Kidney (tissue), 14 donors: ENCODE measurements around the gene ACVR2A. TPM values are rescaled to one million over a fixed set of nuclear protein-coding genes. Genes with fewer than 3 reads are reported as not detected.

ENCODE experiments used
- DNase-seq, 5 donors: peaks; one replicate each; pipeline ENCODE4 v3.0.0-alpha.2; 2013 to 2020
- FAIRE-seq: peaks from 2 replicates; lab custom pipeline; 2012; peaks lifted over from hg19 to GRCh38; lab: Jason Lieb, UNC
- H3K27ac ChIP-seq, 2 donors: one replicate each; pipeline ENCODE4 v1.7.0; 2013; ENCODE audit warnings: low read depth in 2 of 2, low read length in 2 of 2, inconsistent platforms in 1 of 2
- H3K27me3 ChIP-seq: one replicate; pipeline ENCODE4 v1.7.1; 2013; ENCODE audit warnings: low read length, inconsistent platforms; ENCODE audit not compliant: control insufficient read depth, insufficient read depth
- H3K36me3 ChIP-seq, 3 donors: one replicate each; pipeline versions ENCODE4 v1.7.0 to v1.7.1; 2013; ENCODE audit warnings: low read length in 3 of 3, control low read depth in 1 of 3, inconsistent platforms in 1 of 3; ENCODE audit not compliant: insufficient read depth in 3 of 3, control insufficient read depth in 2 of 3
- H3K4me1 ChIP-seq, 3 donors: one replicate each; pipeline versions ENCODE4 v1.7.0 to v1.7.1; 2013; ENCODE audit warnings: low read length in 3 of 3, inconsistent platforms in 1 of 3, low read depth in 1 of 3; ENCODE audit not compliant: control insufficient read depth in 2 of 3, insufficient read depth in 2 of 3
- H3K4me3 ChIP-seq, 3 donors: one replicate each; pipeline versions ENCODE4 v1.7.0 to v1.8.1; 2013; ENCODE audit warnings: low read length in 3 of 3, control low read depth in 1 of 3, inconsistent platforms in 1 of 3
- H3K9ac ChIP-seq, 3 donors: one replicate each; pipeline versions ENCODE4 v1.7.0 to v1.7.1; 2013; ENCODE audit warnings: low read length in 3 of 3, control low read depth in 1 of 3, inconsistent platforms in 1 of 3
- H3K9me3 ChIP-seq, 3 donors: one replicate each; pipeline versions ENCODE4 v1.7.0 to v1.7.1; 2013; ENCODE audit warnings: low read length in 3 of 3, control low read depth in 1 of 3, inconsistent platforms in 1 of 3; ENCODE audit not compliant: control insufficient read depth in 2 of 3, insufficient read depth in 1 of 3
- CTCF ChIP-seq: IDR thresholded peaks from 3 replicates; pipeline ENCODE4 v1.5.1; 2012; ENCODE audit warnings: mild to moderate bottlenecking, moderate library complexity, borderline replicate concordance; ENCODE audit not compliant: insufficient read depth; ENCODE audit errors: extremely low read depth
- intact Hi-C: fragments of 100-400 bp; cut with DNase I; formaldehyde crosslinking; loops from one replicate; pipeline ENCODE4 v1.11.1; 2022
- polyA plus RNA-seq: library from polyadenylated mRNA; stranded (reverse); fragments of 350-450 nt; fragmentation: Illumina TruSeq; extraction: RNeasy Lipid Tissue Mini Kit (QIAGEN cat#74804); gene quantifications from one replicate; pipeline ENCODE4 v1.2.3, GENCODE V29; 2014; ENCODE audit warnings: low read depth, low replicate concordance; ENCODE audit not compliant: insufficient read depth
- total RNA-seq: library from RNA; stranded (reverse); fragmentation: NEBNext Ultra II Directional; extraction: Animal tissue kit (Norgen Biotek cat#: 25700); gene quantifications from one replicate; pipeline ENCODE4 v1.2.1, GENCODE V29; 2021
- donor health status: control.
- donor health status: control.
- donor health status: control.
- donor health status: control.
- donor health status: control.
- donor health status: DM: yes; HTN: yes; CAD: no.
- donor health status: Normal renal cell carcinoma (clear cell type).

Gene ACVR2A
- total and polyA plus RNA-seq, 2 donors from 2014 or later, result 7.6 to 18.4 TPM

- intact Hi-C loops, result no loop called here
- peaks cover 0 to 2% (median 0%) of the 10 kb centered on the region in 3 donors for H3K36me3 ChIP-seq
- H3K27me3 ChIP-seq, result no peaks in the 10 kb centered on the region
- DNase-seq (no peak), FAIRE-seq (no peak)
- TF ChIP-seq CTCF, result no peak
- no peak overlapping the region for H3K27ac ChIP-seq
- no peaks in the 10 kb centered on the region for H3K4me1 ChIP-seq
- no peak overlapping the region for H3K4me3 ChIP-seq
- H3K9ac ChIP-seq, result no peak overlapping the region
- H3K9me3 ChIP-seq, result peaks cover 0 to 12% (median 0%) of the 10 kb centered on the region in 3 donors
These were observed 123.7 kb downstream of the ACVR2A start for GRCh38 chr2:147968571-147968970.

- Histone ChIP-seq H3K4me3 (no peak overlapping the region), H3K9me3 (no peaks in the 10 kb centered on the region), H3K9ac (no peak overlapping the region), H3K27ac (no peak overlapping the region), H3K27me3 (no peaks in the 10 kb centered on the region), H3K4me1 (peaks cover 0 to 8% (median 0%) of the 10 kb centered on the region in 3 donors), H3K36me3 (peaks cover 0 to 2% (median 0%) of the 10 kb centered on the region in 3 donors)
- DNase-seq, result no peak
- no peak for FAIRE-seq
- intact Hi-C loops, result no loop called here
- TF ChIP-seq CTCF, result no peak
These were observed 131.3 kb downstream of the ACVR2A start for GRCh38 chr2:147976102-147976501.

- Histone ChIP-seq H3K9me3 (no peaks in the 10 kb centered on the region), H3K9ac (no peak overlapping the region), H3K4me3 (no peak overlapping the region), H3K4me1 (peaks cover 0 to 8% (median 0%) of the 10 kb centered on the region in 3 donors), H3K27me3 (no peaks in the 10 kb centered on the region), H3K27ac (no peak overlapping the region), H3K36me3 (no peaks in the 10 kb centered on the region)
- TF ChIP-seq CTCF, result no peak
- no peak for FAIRE-seq
- intact Hi-C loops, result no loop called here
- no peak for DNase-seq
These were observed 132.8 kb downstream of the ACVR2A start for GRCh38 chr2:147977679-147978078.

Other genes starting within 250 kb of the ACVR2A start
- gene ORC4, start 175.7 kb downstream of the ACVR2A start, total RNA-seq, result 49.7 TPM
- 34.5 TPM for gene ORC4, start 175.7 kb downstream of the ACVR2A start, polyA plus RNA-seq
- 66.8 TPM for gene MBD5, start 176.1 kb downstream of the ACVR2A start, total RNA-seq
- gene MBD5, start 176.1 kb downstream of the ACVR2A start, polyA plus RNA-seq, result 6.9 TPM